GM12878 (cell line): ENCODE measurements around the gene XAB2. TPM values are rescaled to one million over a fixed set of nuclear protein-coding genes. Genes with fewer than 3 reads are reported as not detected.
A peak's percentile ranks its signal among the peaks of the same experiment; 100 is the strongest.
"Not testable (repeated sequence)": the region's sequence is repeated elsewhere in the genome, so short reads cannot be mapped to it uniquely, and the experiment has no call there.

ENCODE experiments used
- ATAC-seq: fragments of 200-7000 bp; cut with Tn5 transposase; 3 replicates; pipeline ENCODE4 v1.9.1; 2020; ENCODE audit warnings: mild to moderate bottlenecking, moderate library complexity
- BruUV-seq: library from RNA; stranded (reverse); fragments of 400-500 nt; replicated peaks from 2 replicates; lab custom pipeline; 2021; lab: Mats Ljungman, UMichigan
- CTCF ChIA-PET: fragments of 300-600 bp; sonication (Branson Sonifier 250); formaldehyde crosslinking; extraction: SDS; loops from one replicate; lab custom pipeline; 2021; ENCODE audit warnings: inconsistent platforms; lab: Yijun Ruan, JAX
- POLR2A ChIA-PET: fragments of 350-600 bp; formaldehyde crosslinking; extraction: SDS; loops from one replicate; lab custom pipeline; 2021; ENCODE audit warnings: inconsistent platforms; lab: Charles Lee
- RAD21 ChIA-PET: fragments of 300-600 bp; sonication (Branson Sonifier 250); formaldehyde crosslinking; loops from one replicate; lab custom pipeline; 2023; ENCODE audit warnings: antibody characterized with exemption; ENCODE audit not compliant: unreplicated experiment; lab: Charles Lee
- SMC1A ChIA-PET: fragments of 300-600 bp; sonication (Branson Sonifier 250); formaldehyde crosslinking; loops from one replicate; lab custom pipeline; 2023; ENCODE audit not compliant: unreplicated experiment, uncharacterized antibody; lab: Charles Lee
- DNase-seq: peaks from one replicate; pipeline ENCODE4 v3.0.0-alpha.2; 2011; ENCODE audit warnings: low read depth, low spot score
- FAIRE-seq: peaks from 3 replicates; lab custom pipeline; 2011; peaks lifted over from hg19 to GRCh38; lab: Jason Lieb, UNC
- H2AFZ ChIP-seq: 2 replicates; pipeline ENCODE4 v1.6.0; 2011; ENCODE audit warnings: low read depth, low read length, control low read depth; ENCODE audit not compliant: control insufficient read depth
- H3K27ac ChIP-seq: 2 replicates; pipeline ENCODE4 v1.5.1; 2011; ENCODE audit warnings: control low read depth; ENCODE audit not compliant: control insufficient read depth, insufficient read depth
- H3K27me3 ChIP-seq, 2 experiments: replicated peaks in 1 of 2; 2 replicates each; pipeline versions ENCODE4 v1.6.0 to v1.6.1; 2011; ENCODE audit warnings: low read length in 1 of 2; ENCODE audit not compliant: control insufficient read depth in 2 of 2, insufficient read depth in 2 of 2
- H3K36me3 ChIP-seq, 2 experiments: 2 replicates each; pipeline ENCODE4 v1.5.1; 2011; ENCODE audit warnings: low read length in 1 of 2; ENCODE audit not compliant: control insufficient read depth in 2 of 2, insufficient read depth in 2 of 2
- H3K4me1 ChIP-seq: 2 replicates; pipeline ENCODE4 v1.6.1; 2011; ENCODE audit warnings: mild to moderate bottlenecking, low read length, moderate library complexity, mixed read lengths; ENCODE audit not compliant: control insufficient read depth, insufficient read depth
- H3K4me2 ChIP-seq: 2 replicates; pipeline ENCODE4 v1.6.0; 2011; ENCODE audit warnings: control low read depth; ENCODE audit not compliant: control insufficient read depth, insufficient read depth
- H3K4me3 ChIP-seq: fragments of 200-600 bp; sonication (generic); 2 replicates; pipeline ENCODE4 v1.5.1; 2016
- H3K79me2 ChIP-seq: 2 replicates; pipeline ENCODE4 v1.6.0; 2011; ENCODE audit warnings: low read length; ENCODE audit not compliant: control insufficient read depth, insufficient read depth
- H3K9ac ChIP-seq: 2 replicates; pipeline ENCODE4 v1.8.0; 2011; ENCODE audit warnings: low read length, control low read depth, mixed read lengths; ENCODE audit not compliant: control insufficient read depth, insufficient read depth
- H3K9me3 ChIP-seq: replicated peaks from 3 replicates; pipeline ENCODE4 v1.5.1; 2011; ENCODE audit warnings: mild to moderate bottlenecking, low read length; ENCODE audit not compliant: control insufficient read depth, insufficient read depth
- H4K20me1 ChIP-seq: 2 replicates; pipeline ENCODE4 v1.6.0; 2011; ENCODE audit not compliant: control insufficient read depth, insufficient read depth
- HDAC6 ChIP-seq: fragments of 200-600 bp; sonication (generic); IDR thresholded peaks from one replicate; pipeline ENCODE4 v1.8.0; 2017; ENCODE audit warnings: antibody characterized with exemption; ENCODE audit not compliant: unreplicated experiment
- HDGF ChIP-seq: fragments of 450-650 bp; IDR thresholded peaks from 2 replicates; pipeline ENCODE4 v1.6.1; 2016; ENCODE audit warnings: antibody characterized with exemption
- MEF2B ChIP-seq: fragments of 450-650 bp; IDR thresholded peaks from 2 replicates; pipeline ENCODE4 v1.6.1; 2018; ENCODE audit warnings: mild to moderate bottlenecking, moderate library complexity; ENCODE audit not compliant: partially characterized antibody, poor library complexity, severe bottlenecking
- NKRF ChIP-seq: fragments of 450-650 bp; conservative IDR thresholded peaks from 2 replicates; pipeline ENCODE4 v1.6.1; 2017; ENCODE audit warnings: mild to moderate bottlenecking, moderate library complexity
- PKNOX1 ChIP-seq: fragments of 450-650 bp; IDR thresholded peaks from 2 replicates; pipeline ENCODE4 v1.6.1; 2016; ENCODE audit warnings: mild to moderate bottlenecking
- SIX5 ChIP-seq: IDR thresholded peaks from 2 replicates; pipeline ENCODE4 v1.6.1; 2011; ENCODE audit warnings: mild to moderate bottlenecking, low read depth, low read length, moderate library complexity; ENCODE audit not compliant: severe bottlenecking
- TBL1XR1 ChIP-seq: IDR thresholded peaks from 2 replicates; pipeline ENCODE4 v1.6.1; 2012; ENCODE audit warnings: low read depth, low read length, improper control_type of control experiment
- ZNF274 ChIP-seq: IDR thresholded peaks from one replicate; pipeline ENCODE4 v1.8.0; 2011; ENCODE audit not compliant: insufficient read length, insufficient read depth
- WGBS: methylation state at CpG from one replicate; pipeline ENCODE4 v1.1.6; 2016; ENCODE audit warnings: low lambda C conversion rate; ENCODE audit not compliant: insufficient replicate concordance, insufficient coverage; ENCODE audit errors: missing lambda C conversion rate; 5-methylcytosine and 5-hydroxymethylcytosine counted together
- in situ Hi-C: fragments of 300-500 bp; cut with MboI; formaldehyde crosslinking; loops from 9 replicates; pipeline ENCODE4 v1.14.3; 2018; ENCODE audit warnings: mixed read lengths
- intact Hi-C: fragments of 100-400 bp; cut with micrococcal nuclease; formaldehyde crosslinking; loops from one replicate; pipeline ENCODE4 v1.14.2; 2022; ENCODE audit not compliant: unreplicated experiment
- polyA plus RNA-seq, 11 experiments: library from polyadenylated mRNA; depleted of rRNA in 4 of 11; unstranded in 6 of 11; stranded (reverse) in 5 of 11; fragments of >200 nt; fragmentation: Nextera tagmentation in 4 of 11; fragmentation: Illumina TruSeq in 1 of 11; extraction: Ambion mirVana in 4 of 11; extraction: Trizol in 1 of 11; gene quantifications; 1 replicate in 1 of 11; 2 replicates in 10 of 11; pipeline versions ENCODE4 v1.2.1 to v1.2.3, GENCODE V29; 2011 to 2016; ENCODE audit warnings: inconsistent platforms in 2 of 11, missing spikeins in 2 of 11, low read depth in 1 of 11
- total RNA-seq, 4 experiments: library from RNA; depleted of rRNA in 3 of 4; stranded (reverse); fragments of >200 nt in 3 of 4; fragmentation: Illumina TruSeq in 1 of 4; extraction: Trizol in 1 of 4; gene quantifications; 2 replicates each; pipeline versions ENCODE4 v1.2.1 to v1.2.3, GENCODE V29; 2013 to 2021

The XAB2 gene
- total and polyA plus RNA-seq, 10 of the 15 experiments (the other 5 are each of a cell fraction or from before 2014, with no cell fraction given), result 0.34 to 45.1 (median 18.8) TPM

- POLR2A ChIA-PET, result interaction anchor here (0.6 kb wide), 1 partner anchor 15 kb away, joined by 3 read pairs; no protein-coding TSS in a partner anchor
- FAIRE-seq, result no peak
- 42% methylated on average over 6 of the region's 6 CpGs for WGBS
Measured at GRCh38 chr19:7578127-7578526, 51.2 kb downstream of the XAB2 start.

GRCh38 chr19:7577422-7577821, 51.9 kb downstream of the XAB2 start:
- in situ Hi-C loops, H3K79me2 ChIP-seq, intact Hi-C loops, BruUV-seq, DNase-seq, H3K27me3 ChIP-seq, H3K27ac ChIP-seq, H3K4me3 ChIP-seq, H2AFZ ChIP-seq, FAIRE-seq, ATAC-seq, H3K9me3 ChIP-seq, H3K36me3 ChIP-seq, H3K4me1 ChIP-seq, H4K20me1 ChIP-seq, H3K9ac ChIP-seq, H3K4me2 ChIP-seq: not testable (repeated sequence)
- SMC1A ChIA-PET, result interaction anchor here (1.0 kb wide), 1 partner anchor 305 kb away, joined by 3 read pairs; no protein-coding TSS in a partner anchor
- WGBS, result 39% methylated on average over 1 of the region's 1 CpG
- CTCF ChIA-PET, result interaction anchor here (1.3 kb wide), 1 partner anchor 9 kb away, joined by 11 read pairs; no protein-coding TSS in a partner anchor
- POLR2A ChIA-PET, result interaction anchor here (0.7 kb wide), 1 partner anchor 289 kb away, joined by 3 read pairs; no protein-coding TSS in a partner anchor
- RAD21 ChIA-PET, result interaction anchor here (0.5 to 1.4 kb wide), 2 partner anchors 9 to 179 kb away, joined by 3 read pairs; no protein-coding TSS in a partner anchor

More at GRCh38 chr19:7578127-7578526, 51.2 kb downstream of the XAB2 start:
- H3K9me3 ChIP-seq, result no peaks in the 10 kb centered on the region
- H3K4me2 ChIP-seq, result no peak overlapping the region
- in situ Hi-C loops (no loop called here), intact Hi-C loops (no loop called here)
- H3K4me3 ChIP-seq, result no peak overlapping the region
- H3K36me3 ChIP-seq, result no peaks in the 10 kb centered on the region
- H2AFZ ChIP-seq, result no peak overlapping the region
- ATAC-seq, result no peak
- SMC1A ChIA-PET, result no interaction called here
- H4K20me1 ChIP-seq, result no peaks in the 10 kb centered on the region
- H3K4me1 ChIP-seq, result no peaks in the 10 kb centered on the region
- CTCF ChIA-PET, result no interaction called here
- no peak for TF ChIP-seq MEF2B
- TF ChIP-seq PKNOX1, result 0 out of 2 replicates have a peak, but pooled peaks have one; percentile 15
- no peak for TF ChIP-seq HDAC6
- no peak for TF ChIP-seq SIX5
- TF ChIP-seq NKRF, result no peak
- no peak for TF ChIP-seq ZNF274
- no peak for TF ChIP-seq TBL1XR1
- TF ChIP-seq HDGF, result no peak
- no peak overlapping the region for H3K27ac ChIP-seq
- no peak for DNase-seq
- no peaks in the 10 kb centered on the region for H3K79me2 ChIP-seq
- no peak overlapping the region for H3K9ac ChIP-seq
- RAD21 ChIA-PET, result no interaction called here
- no peaks in the 10 kb centered on the region for H3K27me3 ChIP-seq
- no TSS peak for BruUV-seq
